Ishikawa (cell line): Measurements from ENCODE around the gene EPHB1.

ENCODE experiments used
- CREB1 ChIP-seq: IDR thresholded peaks from 2 replicates; pipeline ENCODE4 v1.6.1; 2012; ENCODE audit warnings: low read depth
- EP300 ChIP-seq: IDR thresholded peaks from 2 replicates; pipeline ENCODE4 v1.6.1; 2012; ENCODE audit warnings: borderline replicate concordance
- FOXM1 ChIP-seq: IDR thresholded peaks from 2 replicates; pipeline ENCODE4 v1.6.1; 2012; ENCODE audit warnings: low read depth, borderline replicate concordance
- MAX ChIP-seq: IDR thresholded peaks from 2 replicates; pipeline ENCODE4 v1.6.1; 2012
- NFIC ChIP-seq: IDR thresholded peaks from 2 replicates; pipeline ENCODE4 v1.6.1; 2012
- REST ChIP-seq: IDR thresholded peaks from 2 replicates; pipeline ENCODE4 v1.6.1; 2012; ENCODE audit warnings: low read depth, mild to moderate bottlenecking
- TAF1 ChIP-seq: IDR thresholded peaks from 2 replicates; pipeline ENCODE4 v1.6.1; 2012; ENCODE audit warnings: low read depth, mild to moderate bottlenecking
- TCF12 ChIP-seq: IDR thresholded peaks from 2 replicates; pipeline ENCODE4 v1.6.1; 2012; ENCODE audit warnings: low read depth
- TEAD4 ChIP-seq: IDR thresholded peaks from 2 replicates; pipeline ENCODE4 v1.6.1; 2012

GRCh38 chr3:134880431-134880830 is 85.4 kb downstream of the EPHB1 start:
- TF ChIP-seq MAX (no peak), TEAD4 (no peak), EP300 (no peak), REST (no peak), FOXM1 (no peak), NFIC (no peak), TCF12 (no peak), TAF1 (no peak), CREB1 (no peak)
